Fibroblast of upper back skin (primary cell): Measurements from ENCODE around the gene PPP1R15B.
"Not testable (repeated sequence)": the region's sequence is repeated elsewhere in the genome, so short reads cannot be mapped to it uniquely, and the experiment has no call there.

Experiments used
- DNase-seq: peaks from one replicate; pipeline ENCODE4 v3.0.0-alpha.2; 2013

The PPP1R15B gene

DNA sequence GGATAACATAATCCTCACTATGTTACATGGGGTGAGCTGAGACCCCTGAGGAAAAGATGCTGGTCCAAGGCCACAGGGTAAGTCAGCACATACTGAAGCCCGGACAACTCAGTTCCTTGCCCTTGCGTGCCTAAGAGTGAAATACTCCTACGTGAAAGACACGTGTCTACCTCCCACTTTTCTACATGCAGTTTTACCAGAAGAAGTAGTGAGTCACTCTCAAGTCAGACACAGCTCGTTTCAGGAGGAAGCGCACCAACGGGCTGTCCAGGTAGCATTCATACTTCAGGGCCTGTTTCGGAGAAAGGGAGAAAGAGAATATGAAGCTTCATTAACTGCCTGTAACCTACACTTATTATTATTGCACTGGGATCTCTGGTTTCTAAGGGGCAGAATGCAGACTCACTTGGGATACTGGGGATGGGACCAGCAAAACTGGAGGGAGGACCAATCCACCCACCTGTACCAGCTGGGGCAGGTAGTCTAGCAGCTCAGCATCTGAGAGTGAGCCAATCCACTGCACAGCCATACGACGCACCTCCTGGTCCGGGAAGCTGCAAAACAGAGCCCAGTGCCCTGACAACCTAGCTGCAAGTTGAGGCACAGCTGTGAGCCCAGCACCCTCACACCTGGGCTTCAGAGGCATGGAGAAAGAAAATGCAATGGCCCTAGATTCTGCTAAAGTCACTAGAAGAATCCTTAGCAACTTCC lies 32.4 kb upstream of the PPP1R15B start:
- no peak for DNase-seq

- no peak for DNase-seq
Measured at GRCh38 chr1:204443260-204443619, 31.6 kb upstream of the PPP1R15B start.

GRCh38 chr1:204442376-204443259 lies 31.0 kb upstream of the PPP1R15B start:
- DNase-seq = no peak

GRCh38 chr1:204441558-204441957 lies 29.9 kb upstream of the PPP1R15B start:
- DNase-seq = no peak

DNA sequence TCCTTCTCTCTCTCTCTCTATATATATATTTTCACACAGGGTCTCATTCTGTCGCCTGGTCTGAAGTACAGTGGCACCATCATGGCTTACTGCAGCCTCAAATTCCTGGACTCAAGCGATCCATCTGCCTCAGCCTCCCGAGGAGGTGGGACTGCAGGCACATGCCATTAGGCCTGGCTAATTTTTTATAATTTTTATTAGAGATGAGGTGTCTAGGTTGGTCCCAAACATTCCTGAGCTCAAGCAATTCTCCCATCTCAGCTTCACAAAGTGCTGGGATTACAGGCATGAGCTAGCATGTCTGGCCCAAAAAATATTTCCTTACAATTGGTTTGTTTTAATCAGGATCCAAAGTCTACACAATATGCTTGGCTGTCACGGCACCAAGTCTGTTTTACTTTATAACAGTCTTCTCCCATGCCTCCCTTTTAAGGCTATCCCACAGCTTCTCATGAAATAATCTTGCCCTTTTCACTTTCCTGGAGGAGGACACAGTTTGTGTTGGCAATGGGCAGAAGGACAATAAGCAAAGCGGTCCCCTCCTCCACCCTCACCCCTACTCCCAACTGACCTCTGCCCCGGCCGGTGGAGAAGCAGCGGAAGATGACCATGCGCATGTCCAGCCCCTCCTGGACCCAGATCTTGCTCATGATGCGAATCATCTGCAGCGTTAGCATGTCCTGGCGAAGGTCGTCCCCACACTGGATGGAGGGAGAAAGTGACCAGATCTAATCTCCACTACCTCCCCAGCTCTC lies 28.2 kb upstream of the PPP1R15B start:
- no peak for DNase-seq

DNA sequence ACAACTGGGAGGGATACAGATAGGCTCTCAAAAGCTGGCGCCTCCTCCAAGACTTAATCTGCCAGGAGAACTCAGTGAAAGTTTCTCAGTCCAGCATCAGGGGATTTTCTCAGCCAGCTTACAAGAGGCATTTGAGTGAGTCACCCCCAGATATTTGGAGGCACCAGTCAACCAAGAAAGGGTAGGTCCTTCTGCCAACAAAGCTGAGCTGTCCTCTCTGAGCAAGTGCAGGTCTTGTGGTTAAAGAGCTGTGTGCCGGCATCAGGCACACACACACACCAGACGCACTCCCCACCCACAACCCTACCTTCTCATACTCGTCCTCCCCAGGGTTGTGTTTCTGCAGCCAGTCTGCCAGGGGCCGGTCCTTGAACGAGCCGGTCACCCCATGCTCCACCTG lies 27.0 kb upstream of the PPP1R15B start:
- peak; percentile 96 for DNase-seq

- DNase-seq = no peak
Measured at GRCh38 chr1:204437796-204438570, 26.4 kb upstream of the PPP1R15B start.

- no peak for DNase-seq
Measured at GRCh38 chr1:204435872-204436271, 24.3 kb upstream of the PPP1R15B start.

GRCh38 chr1:204435381-204435831 lies 23.8 kb upstream of the PPP1R15B start:
- DNase-seq = peak; percentile 60

DNA sequence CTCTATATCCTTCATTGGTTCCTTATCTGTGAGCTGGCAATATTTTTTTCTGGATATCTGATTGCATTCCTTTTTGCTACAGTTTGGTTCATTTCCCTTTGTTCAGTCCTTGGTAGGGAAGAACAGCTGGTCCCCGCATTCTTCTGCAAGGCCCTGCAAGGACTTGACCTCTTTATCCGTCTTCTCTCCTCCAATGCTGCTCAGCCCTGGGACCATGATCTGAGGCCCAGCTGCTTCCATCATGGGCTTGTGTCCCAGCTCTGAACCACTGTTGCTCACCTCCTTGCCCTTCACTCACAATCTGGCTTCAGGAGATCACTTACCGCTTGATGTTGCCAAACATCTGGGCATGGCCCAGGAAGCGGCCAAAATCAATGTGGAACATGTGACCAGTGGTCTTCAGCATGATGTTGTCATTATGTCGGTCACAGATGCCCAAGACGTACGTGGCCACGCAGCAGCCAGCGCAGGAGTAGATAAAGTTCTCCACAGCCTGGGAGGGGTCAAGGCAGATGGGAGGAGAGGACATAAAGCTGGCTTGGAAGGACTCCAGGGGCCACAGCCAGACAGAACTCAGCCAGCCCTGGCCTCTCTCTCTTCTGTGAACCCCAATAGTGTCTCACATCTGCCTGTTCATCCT lies 22.6 kb upstream of the PPP1R15B start:
- DNase-seq = no peak

DNA sequence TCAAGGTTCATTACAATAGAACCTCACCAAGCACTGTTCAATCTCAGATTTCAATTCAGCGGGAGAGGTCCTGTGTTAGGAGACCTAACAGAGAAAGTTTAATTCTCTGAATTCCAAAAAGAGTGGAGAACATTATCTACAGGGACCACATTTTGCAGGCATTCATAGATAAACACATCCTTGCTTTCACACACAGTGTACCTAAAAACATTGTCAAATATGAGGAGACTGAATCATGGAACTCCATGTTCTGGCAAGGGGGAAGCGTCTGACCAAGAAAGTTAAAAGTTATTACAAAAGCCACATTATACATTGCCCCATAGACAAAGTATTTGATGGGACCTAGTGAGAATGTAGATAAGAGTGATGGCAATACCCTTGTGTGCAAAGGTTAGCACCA lies 21.1 kb upstream of the PPP1R15B start:
- no peak for DNase-seq

- peak; percentile 83 for DNase-seq
Measured at GRCh38 chr1:204431310-204432184, 19.9 kb upstream of the PPP1R15B start.

DNA sequence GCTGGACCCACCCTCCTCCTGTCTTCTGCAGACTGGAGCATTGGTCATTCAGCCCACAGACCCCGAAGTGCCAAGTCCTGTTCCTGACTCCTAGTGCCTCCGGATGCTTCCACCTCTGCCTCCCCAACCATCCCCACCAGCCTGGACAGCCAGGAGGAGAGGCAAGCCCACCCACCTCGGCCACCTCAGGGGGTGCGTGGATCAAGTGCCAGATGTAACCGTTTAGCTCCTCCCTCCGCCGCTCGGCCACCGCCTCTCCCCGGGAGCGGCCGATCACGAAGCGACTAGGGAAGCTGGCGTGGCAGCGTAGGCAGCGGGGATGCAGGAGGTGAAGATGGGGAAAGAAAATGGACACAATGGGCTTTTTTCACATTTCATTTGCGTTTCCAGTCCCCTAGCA lies 18.1 kb upstream of the PPP1R15B start:
- no peak for DNase-seq

DNA sequence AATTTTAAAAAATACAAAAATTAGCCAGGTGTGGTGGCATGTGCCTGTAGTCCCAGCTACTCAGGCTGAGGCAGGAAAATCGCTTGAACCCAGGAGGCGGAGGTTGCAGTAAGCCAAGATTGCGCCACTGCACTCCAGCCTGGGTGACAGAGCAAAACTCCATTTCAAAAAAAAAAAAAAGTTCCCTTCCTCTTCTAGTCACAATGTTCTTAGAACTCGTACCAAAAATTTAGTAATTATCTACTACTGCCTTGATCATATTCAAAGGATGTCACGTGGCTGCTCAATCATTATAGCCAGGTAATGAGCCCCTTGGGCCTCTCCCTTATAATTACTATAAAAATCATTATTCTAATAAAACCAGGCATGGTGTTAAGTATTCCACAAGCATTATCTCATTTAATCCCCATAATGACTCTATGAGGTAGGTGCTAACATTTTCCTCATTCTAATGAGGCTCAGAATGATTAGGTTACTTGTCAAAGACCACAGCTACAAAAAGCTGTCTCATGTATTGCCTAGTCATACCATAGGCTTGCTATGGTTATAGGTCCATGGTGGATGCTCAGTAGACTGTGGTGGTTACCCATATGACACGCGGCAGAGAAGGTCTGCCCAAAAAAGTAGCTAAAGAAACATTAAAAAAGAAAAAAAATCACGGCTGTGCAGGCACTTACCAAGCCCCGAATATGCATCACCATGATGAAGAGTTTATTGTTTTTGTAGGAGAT lies 15.5 kb upstream of the PPP1R15B start:
- no peak for DNase-seq

GRCh38 chr1:204426474-204426873 lies 14.9 kb upstream of the PPP1R15B start:
- no peak for DNase-seq

GRCh38 chr1:204426035-204426436 lies 14.4 kb upstream of the PPP1R15B start:
- peak; percentile 59 for DNase-seq

- no peak for DNase-seq
Measured at GRCh38 chr1:204424621-204425020, 13.0 kb upstream of the PPP1R15B start.

DNA sequence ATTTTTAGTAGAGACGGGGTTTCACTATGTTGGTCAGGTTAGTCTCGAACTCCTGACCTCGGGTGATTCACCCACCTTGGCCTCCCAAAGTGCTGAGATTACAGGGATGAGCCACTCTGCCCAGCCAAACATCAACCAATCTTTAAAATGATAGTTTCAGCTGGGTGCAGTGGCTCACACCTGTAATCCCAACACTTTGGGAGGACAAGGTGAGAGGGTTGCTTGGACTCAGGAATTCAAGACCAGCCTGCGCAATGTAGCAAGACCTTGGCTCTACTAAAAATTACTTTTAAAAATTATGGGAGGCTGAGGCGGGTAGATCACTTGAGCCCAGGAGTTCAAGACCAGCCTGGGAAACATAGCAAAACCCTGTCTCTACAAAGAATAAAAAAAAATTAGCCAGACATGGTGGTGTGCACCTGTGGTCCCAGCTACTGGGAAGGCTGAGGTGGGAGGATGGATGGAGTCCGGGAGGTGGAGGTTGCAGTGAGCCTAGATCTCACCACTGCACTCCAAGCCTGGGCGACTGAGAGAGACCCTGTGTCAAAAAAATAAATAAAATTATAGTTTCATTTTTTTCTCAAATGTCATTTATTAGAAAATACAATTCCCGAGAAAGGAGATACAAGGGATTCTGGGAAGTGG lies 10.6 kb upstream of the PPP1R15B start:
- not testable (repeated sequence) for DNase-seq

DNA sequence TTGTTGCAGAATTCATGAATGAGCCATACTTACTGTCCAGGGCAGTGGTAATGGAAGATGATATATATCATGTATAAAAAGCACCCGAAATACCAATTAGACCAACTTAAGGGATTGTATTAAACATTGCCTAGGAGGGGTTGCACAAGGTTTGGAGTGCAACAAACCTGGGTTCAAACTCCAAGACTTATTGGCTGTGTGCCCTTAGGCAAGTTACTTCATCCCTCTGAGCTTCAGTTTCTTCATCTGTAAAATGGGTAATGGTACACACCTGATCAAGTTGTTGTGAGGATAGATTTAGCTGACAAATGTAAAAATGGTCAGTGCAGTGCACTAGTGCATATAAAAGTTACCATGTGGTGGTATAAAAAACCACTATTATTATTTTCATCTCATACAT lies 9.8 kb upstream of the PPP1R15B start:
- DNase-seq = no peak
